ENCODE results near the gene CPOX. TPM values are rescaled to one million over a fixed set of nuclear protein-coding genes. Genes with fewer than 3 reads are reported as not detected.

Gene CPOX
- 14.8 to 24.5 TPM (median 22.8 TPM) in 5 replicates for total RNA-seq (2022; extraction: Qiagen RNA extraction; ENCODE audit: low read depth)

GRCh38 chr3:98593046-98593936 is at the start of gene CPOX:
Gene CPOX, minus strand, starts transcription at chr3:98593611. Its CDS starts 107 bp downstream, at chr3:98593504.

DNA sequence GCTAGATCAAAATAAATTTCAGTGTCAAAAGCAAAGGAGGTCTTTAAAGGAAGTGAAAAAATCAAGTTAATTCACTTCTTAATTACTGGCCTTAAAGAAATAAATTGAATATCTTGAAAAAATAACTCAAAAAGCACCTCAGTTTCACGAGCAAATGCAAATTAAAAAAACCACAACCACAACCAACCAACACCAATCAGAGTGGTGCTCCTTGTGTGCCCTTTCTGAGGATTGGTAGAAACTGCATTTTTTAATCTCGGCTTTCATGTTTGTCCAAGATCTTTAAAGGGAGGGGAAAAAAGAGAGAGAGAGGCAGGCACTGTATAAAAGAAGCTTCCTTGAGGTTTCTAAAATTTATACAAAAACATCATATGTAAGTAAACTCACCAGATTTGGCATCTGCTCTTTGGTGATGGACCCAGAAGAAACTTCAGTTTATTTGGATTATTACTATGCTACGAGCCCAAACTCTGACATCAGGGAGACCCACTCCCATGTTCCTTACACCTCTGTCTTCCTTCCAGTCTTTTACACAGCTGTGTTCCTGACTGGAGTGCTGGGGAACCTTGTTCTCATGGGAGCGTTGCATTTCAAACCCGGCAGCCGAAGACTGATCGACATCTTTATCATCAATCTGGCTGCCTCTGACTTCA is 61.7 kb downstream of the CPOX start, which contains the start of gene GPR15:
Gene GPR15 (plus strand): TSS at position 357 of the 653 bp plus-strand sequence. CDS start 56 bp downstream, at position 413.

Other genes starting within 250 kb of the CPOX start
- gene OR5K4, start 239.8 kb downstream of the CPOX start, total RNA-seq (2022; extraction: Qiagen RNA extraction; ENCODE audit: low read depth) = not detected in 5 replicates
- not detected in 5 replicates for gene OR5K3, start 202.9 kb downstream of the CPOX start, total RNA-seq (2022; extraction: Qiagen RNA extraction; ENCODE audit: low read depth)
- gene OR5K1, start 130.4 kb downstream of the CPOX start, total RNA-seq (2022; extraction: Qiagen RNA extraction; ENCODE audit: low read depth) = not detected in 5 replicates
- gene OR5K2, start 95.9 kb downstream of the CPOX start, total RNA-seq (2022; extraction: Qiagen RNA extraction; ENCODE audit: low read depth) = not detected in 5 replicates
- gene CLDND1, start 70.7 kb downstream of the CPOX start, total RNA-seq (2022; extraction: Qiagen RNA extraction; ENCODE audit: low read depth) = 50.8 to 66.3 TPM (median 57.8 TPM) in 5 replicates
- gene GPR15, start 61.6 kb downstream of the CPOX start, total RNA-seq (2022; extraction: Qiagen RNA extraction; ENCODE audit: low read depth) = not detected in 5 replicates
- 0.40 to 1.9 TPM (median 0.96 TPM) in 5 replicates for gene ST3GAL6, start 169.7 kb upstream of the CPOX start, total RNA-seq (2022; extraction: Qiagen RNA extraction; ENCODE audit: low read depth)